Motor neuron (in vitro differentiated cells): ENCODE results near the gene THSD4. TPM values are rescaled to one million over a fixed set of nuclear protein-coding genes. Genes with fewer than 3 reads are reported as not detected.

ENCODE experiments used
- ATAC-seq, 8 experiments: fragments of 200-7000 bp; cut with Tn5 transposase; replicated peaks in 6 of 8; 2 replicates each; pipeline ENCODE4 v1.8.0; 2021; ENCODE audit warnings: mild to moderate bottlenecking in 8 of 8, moderate library complexity in 8 of 8
- H3K27ac ChIP-seq, 2 donors: fragments of 250-450 bp; sonication (Bioruptor Pico); 2 replicates each; pipeline ENCODE4 v1.9.0; 2021; ENCODE audit warnings: antibody characterized with exemption in 2 of 2, mild to moderate bottlenecking in 2 of 2, moderate library complexity in 1 of 2
- H3K4me1 ChIP-seq, 2 donors: fragments of 250-450 bp; sonication (Bioruptor Pico); replicated peaks in 1 of 2; 2 replicates each; pipeline ENCODE4 v1.6.1; 2021; ENCODE audit warnings: antibody characterized with exemption in 2 of 2, mild to moderate bottlenecking in 2 of 2, moderate library complexity in 1 of 2
- H3K4me3 ChIP-seq, 5 donors: fragments of 250-450 bp; sonication (Bioruptor Pico); 2 replicates each; pipeline ENCODE4 v1.9.0; 2021; ENCODE audit warnings: antibody characterized with exemption in 5 of 5, mild to moderate bottlenecking in 5 of 5, moderate library complexity in 4 of 5
- WGBS, 10 experiments: fragments of 450-650 bp; shearing (Covaris generic); methylation state at CpG; one replicate each; pipeline ENCODE4 v1.0.0; 2022; 5-methylcytosine and 5-hydroxymethylcytosine counted together
- in situ Hi-C, 9 experiments: fragments of 400-800 bp; cut with MboI; loops; one replicate each; pipeline ENCODE4 v1.15.0; 2021; ENCODE audit warnings: low sequenced_read_pairs in 9 of 9, low pct_unique_long_range_greater_than_20kb in 2 of 9; ENCODE audit not compliant: unreplicated experiment in 9 of 9
- total RNA-seq, 8 experiments: library from RNA; unstranded; fragments of 300-600 nt; gene quantifications; 2 replicates each; pipeline versions ENCODE4 v1.2.3 to v1.2.4, GENCODE V29; 2022

Gene THSD4
- total RNA-seq, 8 experiments from 2014 or later = 1.3 to 28.4 (median 6.7) TPM

DNA sequence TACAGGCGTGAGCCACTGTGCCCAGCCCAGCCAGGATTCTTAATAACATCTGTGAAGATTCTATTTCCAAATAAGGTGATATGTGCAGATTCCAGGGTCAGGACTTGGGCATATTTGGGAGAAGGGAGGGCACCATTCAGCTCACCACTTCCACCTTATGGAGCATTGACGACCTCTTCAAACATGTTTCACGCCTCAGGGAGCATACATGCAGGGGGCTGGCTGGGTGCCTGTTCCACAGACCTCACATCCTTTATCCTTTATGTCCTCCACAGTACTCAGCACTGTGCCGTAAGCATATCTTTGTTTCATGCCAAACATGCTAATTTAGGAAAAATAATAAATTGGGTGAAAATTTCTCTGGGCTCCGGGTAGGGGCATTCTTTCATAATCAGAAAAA, 229.0 kb downstream of the THSD4 start:
- H3K27ac ChIP-seq = no peak overlapping the region
- WGBS, 10 experiments = 30 to 100% (median 88%) methylated on average over 1 to 4 of the region's 5 CpGs; no CpG with 5 or more reads in 4 of the 10 experiments
- no peak for ATAC-seq
- peaks cover 4 to 24% of the 10 kb centered on the region in 2 donors for H3K4me1 ChIP-seq
- in situ Hi-C loops = no loop called here
- no peak overlapping the region for H3K4me3 ChIP-seq

DNA sequence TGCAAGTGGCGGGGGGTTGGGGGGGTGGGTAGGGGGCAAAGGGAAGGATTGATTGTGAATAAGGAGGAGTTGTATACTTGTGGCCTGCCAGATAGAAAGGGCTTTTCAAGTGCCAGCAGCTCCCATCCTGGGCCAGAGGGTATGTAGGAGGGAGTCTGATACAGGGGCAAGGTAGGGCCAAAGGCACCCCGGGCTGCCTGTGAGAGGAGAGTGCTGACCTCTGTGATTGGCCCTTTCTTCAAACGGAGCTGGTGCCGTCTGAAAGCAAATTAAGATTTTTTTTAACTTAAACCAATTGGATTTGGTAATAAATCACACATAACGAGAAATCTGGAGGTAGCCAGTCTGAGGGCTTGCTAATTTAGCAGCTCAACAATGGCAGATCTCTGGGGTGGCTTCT, 229.9 kb downstream of the THSD4 start:
- no peak overlapping the region for H3K27ac ChIP-seq
- H3K4me3 ChIP-seq = no peak overlapping the region
- in situ Hi-C loops = no loop called here
- ATAC-seq = peak in 4 of 8 experiments; percentile 27 to 67 (median 46)
- 8 to 68% (median 55%) methylated on average over 1 to 4 of the region's 5 CpGs; no CpG with 5 or more reads in 6 of the 10 experiments for WGBS, 10 experiments
- peaks cover 11 to 33% of the 10 kb centered on the region in 2 donors for H3K4me1 ChIP-seq

GRCh38 chr15:71346464-71346863, 231.2 kb downstream of the THSD4 start:
- H3K4me3 ChIP-seq = no peak overlapping the region
- in situ Hi-C loops = no loop called here
- 60 to 100% (median 94%) methylated on average over 1 to 4 of the region's 5 CpGs; no CpG with 5 or more reads in 1 of the 10 experiments for WGBS, 10 experiments
- H3K27ac ChIP-seq = no peak overlapping the region
- no peak for ATAC-seq
- peaks cover 24 to 46% of the 10 kb centered on the region in 2 donors for H3K4me1 ChIP-seq

DNA sequence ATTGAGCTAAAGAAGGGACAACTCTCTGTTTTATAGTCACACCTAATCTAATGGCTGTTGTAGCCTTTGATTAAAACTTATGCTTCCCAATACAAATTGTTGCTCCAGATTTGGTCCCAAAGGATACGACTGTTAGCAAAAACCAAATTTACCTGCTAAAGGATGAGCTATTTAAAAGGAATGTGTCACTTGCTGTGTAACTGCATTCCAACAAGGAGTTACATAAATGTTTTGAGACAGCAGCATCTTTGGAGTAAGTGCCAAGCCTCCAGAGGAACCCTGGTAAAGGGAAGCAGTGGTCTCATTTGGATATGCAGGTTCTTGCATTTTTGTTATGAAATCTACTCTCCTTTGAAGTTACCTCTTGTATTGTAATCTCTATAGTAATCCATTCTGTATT, 233.3 kb downstream of the THSD4 start:
- no peak overlapping the region for H3K4me3 ChIP-seq
- WGBS, 10 experiments = 56 to 100% (median 87%) methylated on average over 1 of the region's 1 CpG; no CpG with 5 or more reads in 4 of the 10 experiments
- in situ Hi-C loops = no loop called here
- H3K4me1 ChIP-seq = peaks cover 26 to 49% of the 10 kb centered on the region in 2 donors
- ATAC-seq = no peak
- H3K27ac ChIP-seq = no peak overlapping the region

DNA sequence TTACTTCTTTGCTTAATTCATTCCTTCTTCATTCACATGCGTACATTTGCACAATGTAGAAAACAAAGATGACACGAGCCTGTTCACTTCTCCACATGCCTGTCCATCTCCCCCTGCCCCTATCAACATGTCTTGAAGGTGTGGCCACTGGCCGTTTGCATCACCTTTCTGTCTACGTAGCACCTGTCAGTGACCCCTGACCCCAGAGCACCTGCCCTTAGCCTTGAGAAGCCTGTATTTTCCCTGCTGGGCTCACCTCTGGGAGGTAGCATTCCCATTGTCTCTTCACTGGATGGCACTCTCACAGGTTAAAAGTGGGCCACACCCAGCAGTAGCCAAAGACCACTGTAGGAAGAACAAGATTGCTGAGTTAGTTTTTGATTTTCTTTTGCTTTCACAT, 234.1 kb downstream of the THSD4 start:
- ATAC-seq = peak in 1 of 8 experiments; percentile 4
- in situ Hi-C loops = no loop called here
- peaks cover 26 to 47% of the 10 kb centered on the region in 2 donors for H3K4me1 ChIP-seq
- 53 to 100% (median 87%) methylated on average over 1 to 4 of the region's 4 CpGs; no CpG with 5 or more reads in 1 of the 10 experiments for WGBS, 10 experiments
- no peak overlapping the region for H3K27ac ChIP-seq
- no peak overlapping the region for H3K4me3 ChIP-seq

- ATAC-seq = peak in 7 of 8 experiments; percentile 25 to 84 (median 59)
- Histone ChIP-seq H3K4me1 (peaks cover 26 to 42% of the 10 kb centered on the region in 2 donors), H3K27ac (no peak overlapping the region), H3K4me3 (no peak overlapping the region)
- in situ Hi-C loops = no loop called here
- 16 to 73% (median 45%) methylated on average over 2 to 7 of the region's 7 CpGs; no CpG with 5 or more reads in 1 of the 10 experiments for WGBS, 10 experiments
These were observed 234.7 kb downstream of the THSD4 start for GRCh38 chr15:71349736-71350526.

- peak in 6 of 8 experiments; percentile 18 to 80 (median 56) for ATAC-seq
- 0 to 100% (median 76%) methylated on average over 1 to 5 of the region's 7 CpGs; no CpG with 5 or more reads in 3 of the 10 experiments for WGBS, 10 experiments
- no peak overlapping the region for H3K4me3 ChIP-seq
- no peak overlapping the region for H3K27ac ChIP-seq
- H3K4me1 ChIP-seq = peaks cover 23 to 33% of the 10 kb centered on the region in 2 donors
- in situ Hi-C loops = no loop called here
These were observed 235.5 kb downstream of the THSD4 start for GRCh38 chr15:71350622-71351378.

- no peak for ATAC-seq
- no peak overlapping the region for H3K4me3 ChIP-seq
- WGBS, 10 experiments = 60 to 100% (median 93%) methylated on average over 1 to 5 of the region's 5 CpGs
- in situ Hi-C loops = no loop called here
- peaks cover 23 to 31% of the 10 kb centered on the region in 2 donors for H3K4me1 ChIP-seq
- H3K27ac ChIP-seq = no peak overlapping the region
These were observed 236.9 kb downstream of the THSD4 start for GRCh38 chr15:71352125-71352524.

- 58 to 100% (median 90%) methylated on average over 1 to 4 of the region's 6 CpGs; no CpG with 5 or more reads in 1 of the 10 experiments for WGBS, 10 experiments
- no peak for ATAC-seq
- Histone ChIP-seq H3K27ac (no peak overlapping the region), H3K4me3 (no peak overlapping the region), H3K4me1 (peaks cover 23 to 31% of the 10 kb centered on the region in 2 donors)
- in situ Hi-C loops = no loop called here
These were observed 237.5 kb downstream of the THSD4 start for GRCh38 chr15:71352765-71353164.

DNA sequence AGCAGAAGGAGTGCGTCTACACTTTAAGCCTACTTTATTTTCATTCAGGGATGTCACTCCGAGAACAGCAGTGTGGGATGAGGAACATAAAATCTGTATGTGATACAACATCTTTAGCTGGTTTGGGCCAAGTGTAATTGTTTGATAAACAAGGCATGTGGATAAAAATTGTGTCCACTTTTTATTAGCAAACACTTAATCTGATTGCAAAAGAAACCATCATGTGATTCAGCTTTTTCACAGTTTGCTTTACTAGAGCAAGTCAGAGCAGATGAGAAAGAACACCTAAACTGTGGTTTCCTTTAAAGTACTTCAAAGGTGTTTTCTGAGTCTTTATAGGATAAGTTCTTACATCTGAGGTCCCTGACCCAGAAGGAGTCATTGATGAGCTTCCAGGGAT, 237.9 kb downstream of the THSD4 start:
- WGBS, 10 experiments = 86 to 100% (median 100%) methylated on average over 1 to 2 of the region's 2 CpGs; no CpG with 5 or more reads in 3 of the 10 experiments
- peaks cover 23 to 31% of the 10 kb centered on the region in 2 donors for H3K4me1 ChIP-seq
- no peak overlapping the region for H3K4me3 ChIP-seq
- H3K27ac ChIP-seq = no peak overlapping the region
- no peak for ATAC-seq
- in situ Hi-C loops = no loop called here

DNA sequence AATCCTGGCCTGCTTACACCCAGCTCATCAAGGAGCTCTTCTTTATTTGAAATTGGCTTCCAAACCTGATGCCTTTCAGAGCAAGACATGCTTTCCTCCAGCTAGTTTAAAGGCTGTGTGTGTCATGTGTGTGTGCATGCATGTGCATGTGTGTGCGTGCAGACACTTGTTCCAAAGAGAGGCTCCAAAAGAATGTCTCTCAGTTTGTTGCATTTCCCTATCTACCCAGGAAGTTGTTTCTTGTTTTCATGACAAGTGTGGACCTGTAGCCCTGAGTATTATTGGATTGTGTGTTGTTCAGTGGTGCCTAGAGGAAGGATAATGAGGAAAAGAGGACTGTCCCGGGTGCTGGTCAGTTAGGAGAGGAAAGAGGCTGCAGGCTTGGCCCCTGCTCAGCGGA, 240.0 kb downstream of the THSD4 start:
- Histone ChIP-seq H3K4me1 (peaks cover 14 to 16% of the 10 kb centered on the region in 2 donors), H3K4me3 (no peak overlapping the region), H3K27ac (no peak overlapping the region)
- WGBS, 10 experiments = 86 to 100% (median 94%) methylated on average over 1 to 3 of the region's 3 CpGs; no CpG with 5 or more reads in 6 of the 10 experiments
- no peak for ATAC-seq
- in situ Hi-C loops = no loop called here

DNA sequence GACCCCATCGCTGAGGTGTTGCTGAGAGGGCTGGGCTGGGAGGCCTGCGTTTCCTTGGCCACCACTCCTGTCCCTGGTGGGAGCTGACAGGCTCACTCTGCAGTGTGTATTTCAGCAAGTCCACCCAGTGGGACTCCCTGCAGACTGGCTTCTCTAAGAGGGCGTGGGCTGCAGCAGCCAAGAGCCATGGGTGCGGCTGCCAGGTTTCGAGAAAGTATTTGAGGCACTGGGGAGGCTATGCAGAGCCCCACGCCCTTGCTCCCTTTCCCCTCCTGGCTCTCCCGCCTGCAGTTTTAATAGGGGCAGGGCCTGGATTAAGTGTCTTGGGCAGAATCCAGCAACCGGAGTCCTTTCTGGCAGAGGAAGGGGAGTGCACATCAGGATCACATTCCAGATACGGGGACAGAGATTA, 242.1 kb downstream of the THSD4 start:
- Histone ChIP-seq H3K4me3 (no peak overlapping the region), H3K27ac (no peak overlapping the region), H3K4me1 (no peaks in the 10 kb centered on the region)
- peak in 4 of 8 experiments; percentile 85 to 99 (median 98) for ATAC-seq
- in situ Hi-C loops = no loop called here
- WGBS, 10 experiments = 5 to 100% (median 81%) methylated on average over 1 to 4 of the region's 9 CpGs; no CpG with 5 or more reads in 4 of the 10 experiments

DNA sequence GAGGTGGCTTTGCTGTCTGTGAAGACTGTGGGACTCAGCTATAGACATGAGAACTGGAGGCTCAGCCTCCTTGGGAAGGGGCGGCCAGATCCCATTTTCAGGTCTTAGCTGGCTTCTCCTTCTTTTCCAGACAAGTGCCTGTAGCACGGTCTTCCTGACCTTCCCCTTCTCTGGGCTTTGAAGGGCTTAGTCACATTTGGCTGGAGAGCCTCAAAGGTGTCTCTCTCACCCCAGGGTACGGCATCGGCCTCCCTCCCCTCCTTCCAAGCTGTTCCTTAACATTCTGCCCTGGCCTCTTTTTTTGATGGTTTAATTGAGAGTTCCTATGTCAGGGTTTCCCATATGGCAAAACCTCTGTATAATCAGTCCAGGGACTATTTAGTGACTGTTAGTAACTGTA, 242.7 kb downstream of the THSD4 start:
- Histone ChIP-seq H3K4me1 (peaks cover 0 to 4% of the 10 kb centered on the region in 2 donors), H3K27ac (no peak overlapping the region), H3K4me3 (no peak overlapping the region)
- WGBS, 10 experiments = 60 to 100% (median 100%) methylated on average over 1 to 2 of the region's 4 CpGs; no CpG with 5 or more reads in 1 of the 10 experiments
- in situ Hi-C loops = no loop called here
- ATAC-seq = no peak
